GM12874 (cell line): Measurements from ENCODE around the gene PRPF19.

Experiments
- TF ChIP-seq, protein P1 (sequence below): IDR thresholded peaks from 2 replicates; pipeline ENCODE4 v1.5.1; 2011; ENCODE audit warnings: low read depth, mild to moderate bottlenecking, control low read depth, low read length, moderate library complexity; ENCODE audit not compliant: insufficient read depth

The PRPF19 gene

GRCh38 chr11:60910711-60911380, 4.5 kb upstream of the PRPF19 start:
- TF ChIP-seq, protein P1, sequence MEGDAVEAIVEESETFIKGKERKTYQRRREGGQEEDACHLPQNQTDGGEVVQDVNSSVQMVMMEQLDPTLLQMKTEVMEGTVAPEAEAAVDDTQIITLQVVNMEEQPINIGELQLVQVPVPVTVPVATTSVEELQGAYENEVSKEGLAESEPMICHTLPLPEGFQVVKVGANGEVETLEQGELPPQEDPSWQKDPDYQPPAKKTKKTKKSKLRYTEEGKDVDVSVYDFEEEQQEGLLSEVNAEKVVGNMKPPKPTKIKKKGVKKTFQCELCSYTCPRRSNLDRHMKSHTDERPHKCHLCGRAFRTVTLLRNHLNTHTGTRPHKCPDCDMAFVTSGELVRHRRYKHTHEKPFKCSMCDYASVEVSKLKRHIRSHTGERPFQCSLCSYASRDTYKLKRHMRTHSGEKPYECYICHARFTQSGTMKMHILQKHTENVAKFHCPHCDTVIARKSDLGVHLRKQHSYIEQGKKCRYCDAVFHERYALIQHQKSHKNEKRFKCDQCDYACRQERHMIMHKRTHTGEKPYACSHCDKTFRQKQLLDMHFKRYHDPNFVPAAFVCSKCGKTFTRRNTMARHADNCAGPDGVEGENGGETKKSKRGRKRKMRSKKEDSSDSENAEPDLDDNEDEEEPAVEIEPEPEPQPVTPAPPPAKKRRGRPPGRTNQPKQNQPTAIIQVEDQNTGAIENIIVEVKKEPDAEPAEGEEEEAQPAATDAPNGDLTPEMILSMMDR: 0 out of 2 replicates have a peak, but pooled peaks have one; percentile 22

- TF ChIP-seq, protein P1: no peak
These were observed 3.9 kb upstream of the PRPF19 start for GRCh38 chr11:60910281-60910687.

DNA sequence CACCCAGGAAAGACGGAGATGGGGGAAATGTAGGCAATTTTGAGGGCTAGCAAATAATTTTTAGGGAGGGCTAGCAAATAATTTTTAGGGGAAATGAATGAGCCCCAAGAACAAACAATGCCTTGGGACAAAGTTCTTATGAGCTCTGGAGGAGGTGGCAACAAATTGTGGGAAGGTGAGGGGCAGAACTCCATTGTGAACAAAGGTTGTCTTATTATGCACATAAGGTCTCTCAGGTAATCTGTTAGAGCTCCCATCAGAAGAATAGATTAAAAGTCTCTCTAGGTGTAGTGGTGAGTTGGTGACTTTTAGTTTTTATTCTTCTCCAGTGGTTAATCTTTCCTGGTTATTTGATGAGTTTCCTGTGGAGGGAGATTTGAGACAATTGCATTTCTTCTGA, 2.4 kb upstream of the PRPF19 start:
- TF ChIP-seq, protein P1: no peak

- TF ChIP-seq, protein P1: no peak
These were observed 753 bp downstream of the PRPF19 start for GRCh38 chr11:60905551-60906113.

DNA sequence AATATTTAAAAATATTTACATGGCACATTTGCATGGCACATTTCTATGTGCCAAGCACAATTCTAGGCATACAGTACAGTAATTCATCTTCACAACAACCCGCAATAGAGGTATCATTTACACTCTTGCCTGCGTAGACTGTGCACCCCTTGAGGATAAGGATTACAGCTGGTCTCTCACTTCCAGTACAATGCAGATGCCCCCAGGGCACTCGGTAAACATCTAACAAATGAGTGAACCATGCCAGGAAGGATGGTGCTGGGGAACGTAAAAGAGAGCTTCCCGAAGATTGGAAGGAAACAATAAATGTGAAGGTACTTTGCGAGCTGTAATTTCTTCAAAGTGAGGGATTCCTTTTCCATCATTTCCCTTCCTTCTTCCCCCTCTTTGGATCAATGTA, 1.3 kb downstream of the PRPF19 start:
- TF ChIP-seq, protein P1: no peak

DNA sequence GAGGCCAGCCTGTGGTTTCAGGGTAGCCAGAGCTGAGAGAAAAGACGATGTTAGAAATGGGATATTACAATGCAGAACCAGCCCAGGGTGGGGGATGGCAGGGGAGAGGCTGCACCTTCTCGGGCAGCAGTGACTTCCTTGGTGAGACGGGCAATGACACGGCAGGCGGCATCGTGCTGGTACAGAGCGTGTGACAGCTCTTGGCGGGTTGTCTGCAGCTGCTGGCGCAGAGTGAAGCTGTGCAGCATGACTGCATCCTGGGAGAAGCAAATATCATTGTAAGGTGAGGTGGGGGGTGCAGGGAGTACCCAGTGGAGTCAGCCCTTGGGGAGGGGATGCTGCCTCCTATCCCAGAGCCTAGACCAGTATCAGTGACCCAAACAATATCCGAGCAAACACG, 3.8 kb downstream of the PRPF19 start:
- TF ChIP-seq, protein P1: no peak

DNA sequence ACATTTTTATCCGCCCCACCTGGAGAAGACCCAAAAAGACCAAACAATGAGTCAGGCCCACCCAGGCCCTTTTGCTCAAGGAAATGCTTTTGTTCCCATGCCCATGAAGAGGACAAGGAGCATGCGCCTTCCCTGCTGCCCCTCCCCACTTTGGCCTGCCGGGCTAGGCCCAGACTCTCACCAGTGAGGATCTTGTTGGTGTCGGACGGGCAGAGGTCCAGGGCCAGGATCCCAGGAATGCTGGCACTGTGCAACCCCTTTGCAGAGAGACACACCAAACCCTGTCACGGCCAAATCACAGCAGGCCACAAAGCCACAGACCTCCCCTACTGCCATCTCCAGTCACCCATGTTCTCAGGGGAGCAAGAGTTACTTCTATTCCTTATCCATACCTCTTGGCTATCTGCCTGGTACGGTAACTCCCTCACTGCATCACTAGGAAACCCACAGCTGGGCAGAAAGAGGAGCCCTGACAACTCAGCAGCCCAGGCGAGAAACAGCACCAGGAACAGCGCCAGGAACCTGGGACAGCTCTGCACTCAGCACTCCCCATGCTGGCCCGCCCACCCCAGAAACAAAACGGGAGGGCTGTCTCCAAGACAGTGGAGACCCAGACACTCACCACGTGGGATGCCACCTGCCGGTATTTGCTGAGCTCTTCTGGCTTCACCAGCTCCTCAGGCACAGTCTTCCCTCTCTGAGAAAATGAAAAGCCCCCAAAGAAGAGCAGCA, 5.5 kb downstream of the PRPF19 start:
- TF ChIP-seq, protein P1: no peak
